Activated CD4-positive, CD25-positive, alpha-beta regulatory T cell (primary cell): ENCODE data around the gene NOL9.
A peak's percentile ranks its signal among the peaks of the same experiment; 100 is the strongest.
"Not testable (repeated sequence)": the region's sequence is repeated elsewhere in the genome, so short reads cannot be mapped to it uniquely, and the experiment has no call there.

Experiments used
- DNase-seq, 4 experiments: peaks; one replicate each; lab custom pipeline; 2025; lab: John Stamatoyannopoulos, UW

Gene NOL9

GRCh38 chr1:6502000-6502891 lies 52.1 kb downstream of the NOL9 start:
- no peak for DNase-seq

GRCh38 chr1:6501279-6501813 lies 53.0 kb downstream of the NOL9 start:
- no peak for DNase-seq

- DNase-seq, result no peak
Measured at GRCh38 chr1:6500544-6501278, 53.6 kb downstream of the NOL9 start.

GRCh38 chr1:6499296-6499695 lies 55.0 kb downstream of the NOL9 start:
- no peak for DNase-seq

- no peak for DNase-seq
Measured at GRCh38 chr1:6498576-6499111, 55.7 kb downstream of the NOL9 start.

GRCh38 chr1:6497867-6498575 lies 56.3 kb downstream of the NOL9 start:
- no peak for DNase-seq

- peak in 1 of 4 experiments; percentile 43 for DNase-seq
Measured at GRCh38 chr1:6497215-6497866, 57.0 kb downstream of the NOL9 start.

- no peak for DNase-seq
Measured at GRCh38 chr1:6496890-6497214, 57.5 kb downstream of the NOL9 start.

GRCh38 chr1:6496365-6496721 lies 58.0 kb downstream of the NOL9 start:
- DNase-seq, result no peak

- DNase-seq, result no peak
Measured at GRCh38 chr1:6495540-6496364, 58.6 kb downstream of the NOL9 start.

- no peak for DNase-seq
Measured at GRCh38 chr1:6495041-6495441, 59.3 kb downstream of the NOL9 start.

- DNase-seq, result no peak
Measured at GRCh38 chr1:6494627-6495026, 59.7 kb downstream of the NOL9 start.

GRCh38 chr1:6493834-6494223 lies 60.5 kb downstream of the NOL9 start:
- DNase-seq, result not testable (repeated sequence)

- DNase-seq, result no peak
Measured at GRCh38 chr1:6491966-6492365, 62.3 kb downstream of the NOL9 start.

- DNase-seq, result no peak
Measured at GRCh38 chr1:6491480-6491962, 62.8 kb downstream of the NOL9 start, which contains the start of gene PLEKHG5. TSS of gene PLEKHG5 (minus strand) at chr1:6491667. CDS start at chr1:6477571, 14,096 bp downstream.

- no peak for DNase-seq
Measured at GRCh38 chr1:6491081-6491449, 63.2 kb downstream of the NOL9 start.

GRCh38 chr1:6490181-6491080 lies 63.9 kb downstream of the NOL9 start:
- DNase-seq, result peak; percentile 17 to 45 (median 30)

GRCh38 chr1:6489799-6490180 lies 64.5 kb downstream of the NOL9 start:
- DNase-seq, result peak; percentile 54 to 63 (median 61)

- no peak for DNase-seq
Measured at GRCh38 chr1:6489383-6489765, 64.9 kb downstream of the NOL9 start.
